ENCODE measurements around the gene TRIM67. TPM values are rescaled to one million over a fixed set of nuclear protein-coding genes. Genes with fewer than 3 reads are reported as not detected.

Gene TRIM67
- total RNA-seq, 2 donors from 2014 or later, result not detected

DNA sequence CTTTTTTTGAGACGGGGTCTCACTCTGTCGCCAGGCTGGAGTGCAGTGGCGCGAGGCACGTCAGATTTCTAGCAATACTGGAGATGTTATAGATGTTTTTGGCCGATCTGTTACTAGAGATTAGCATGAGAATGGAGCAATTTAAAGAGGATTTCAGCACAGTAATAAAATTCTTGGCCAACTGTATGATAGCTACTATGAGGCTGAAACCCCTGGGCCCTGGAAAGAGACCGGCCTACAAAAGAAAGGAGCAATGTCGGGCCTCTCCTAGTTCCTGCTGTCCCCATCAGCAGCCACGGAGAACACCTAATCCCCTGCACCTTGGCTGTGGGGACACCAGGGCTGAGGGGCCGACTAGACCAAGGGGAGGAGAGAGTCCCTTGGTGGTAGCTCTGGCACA lies 69.7 kb downstream of the TRIM67 start:
- peaks cover 10% of the 10 kb centered on the region for H3K36me3 ChIP-seq
- no peaks in the 10 kb centered on the region for H3K27me3 ChIP-seq (replicated peaks; ENCODE audit: insufficient read depth)
- ATAC-seq (ENCODE audit: insufficient number of reproducible peaks, low FRiP score, low read depth), result no peak
- no peaks in the 10 kb centered on the region for H3K9me3 ChIP-seq
- no peak overlapping the region for H3K27ac ChIP-seq
- TF ChIP-seq CTCF (IDR thresholded peaks at IDR 0.05), result no peak
- H3K4me1 ChIP-seq (ENCODE audit: control insufficient read depth in 1 of 2, low read depth in 2 of 2), result no peaks in the 10 kb centered on the region
- no peak overlapping the region for H3K4me3 ChIP-seq
- DNase-seq (ENCODE audit: low spot score), result no peak

DNA sequence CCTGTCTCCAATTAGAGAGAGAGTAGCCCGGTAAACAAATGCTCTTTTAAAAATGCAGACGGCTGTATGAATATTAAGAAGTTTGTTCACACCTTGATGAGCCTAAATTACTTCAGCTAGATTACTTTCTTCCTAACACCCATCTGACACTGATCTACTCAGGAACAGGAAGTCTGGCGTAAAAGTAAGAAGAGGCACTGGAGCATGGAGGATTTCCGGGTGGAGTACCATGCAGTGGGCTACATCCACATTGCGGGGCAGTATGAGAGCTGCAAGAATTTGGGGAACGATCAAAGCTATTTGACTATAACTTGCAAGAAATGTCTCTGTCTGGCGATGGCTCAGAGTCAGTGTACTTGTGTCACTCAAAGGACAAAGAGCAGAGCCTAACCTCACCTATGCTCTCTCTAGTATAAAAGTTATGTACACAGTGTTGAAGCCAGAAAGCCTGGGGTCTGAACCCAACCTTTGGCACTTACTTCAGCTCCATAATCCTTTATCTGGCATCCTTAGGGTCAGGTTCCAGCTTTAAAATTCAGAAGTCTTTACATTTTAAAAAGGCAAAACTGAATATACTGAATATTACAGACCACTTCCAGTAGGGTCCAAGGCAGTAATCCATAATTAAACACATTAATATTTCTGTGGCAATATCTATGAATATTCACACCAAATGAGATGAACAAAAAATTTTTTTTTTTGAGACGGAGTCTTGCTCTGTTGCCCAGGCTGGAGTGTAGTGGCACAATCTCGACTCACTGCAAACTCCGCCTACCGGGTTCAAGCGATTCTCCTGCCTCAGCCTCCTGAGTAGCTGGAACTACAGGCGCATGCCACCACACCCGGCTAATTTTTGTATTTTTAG lies 71.2 kb downstream of the TRIM67 start:
- no peak for TF ChIP-seq CTCF (IDR thresholded peaks at IDR 0.05)
- ATAC-seq (ENCODE audit: insufficient number of reproducible peaks, low FRiP score, low read depth) (no peak), DNase-seq (ENCODE audit: low spot score) (no peak)
- Histone ChIP-seq H3K4me3 (no peak overlapping the region), H3K27ac (no peak overlapping the region), H3K36me3 (peaks cover 10% of the 10 kb centered on the region), H3K9me3 (no peaks in the 10 kb centered on the region), H3K4me1 (ENCODE audit: control insufficient read depth in 1 of 2, low read depth in 2 of 2) (no peaks in the 10 kb centered on the region), H3K27me3 (replicated peaks; ENCODE audit: insufficient read depth) (no peaks in the 10 kb centered on the region)

DNA sequence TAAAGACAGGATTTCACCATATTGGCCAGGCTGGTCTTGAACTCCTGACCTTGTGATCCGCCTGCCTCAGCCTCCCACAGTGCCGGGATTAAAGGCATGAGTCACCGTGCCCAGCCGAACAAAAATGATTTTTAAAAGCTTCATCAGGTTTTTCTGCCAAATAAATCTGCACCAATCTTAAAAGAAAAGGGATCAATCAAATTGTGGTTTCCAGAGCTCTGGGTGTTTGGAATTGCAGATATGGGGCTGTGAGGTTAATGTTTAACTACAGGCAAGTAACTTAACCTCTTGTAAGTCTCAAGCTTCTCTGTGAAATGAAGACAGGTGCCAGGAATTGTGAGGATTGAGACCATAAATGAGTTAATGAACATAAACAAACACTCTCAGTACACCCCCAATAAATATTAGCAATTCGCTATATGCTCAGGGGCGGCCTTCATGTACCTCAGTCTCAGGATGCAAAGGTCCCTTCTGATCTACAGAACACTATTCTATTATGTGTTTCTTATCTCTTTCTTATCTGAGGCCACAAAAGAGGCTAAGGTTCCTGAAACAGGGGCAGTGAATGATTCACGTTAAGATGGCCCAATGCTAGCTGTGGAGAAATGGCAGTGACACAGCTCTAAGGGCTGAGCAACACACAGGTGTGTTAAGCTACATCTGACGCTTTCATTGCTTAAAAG lies 72.0 kb downstream of the TRIM67 start:
- Histone ChIP-seq H3K4me3 (no peak overlapping the region), H3K27me3 (replicated peaks; ENCODE audit: insufficient read depth) (no peaks in the 10 kb centered on the region), H3K9me3 (no peaks in the 10 kb centered on the region), H3K36me3 (peaks cover 17% of the 10 kb centered on the region), H3K27ac (no peak overlapping the region), H3K4me1 (ENCODE audit: control insufficient read depth in 1 of 2, low read depth in 2 of 2) (no peaks in the 10 kb centered on the region)
- TF ChIP-seq CTCF (IDR thresholded peaks at IDR 0.05), result no peak
- no peak for ATAC-seq (ENCODE audit: insufficient number of reproducible peaks, low FRiP score, low read depth)
- no peak for DNase-seq (ENCODE audit: low spot score)

- ATAC-seq (ENCODE audit: insufficient number of reproducible peaks, low FRiP score, low read depth), result no peak
- no peak for DNase-seq (ENCODE audit: low spot score)
- Histone ChIP-seq H3K27ac (no peak overlapping the region), H3K9me3 (no peaks in the 10 kb centered on the region), H3K27me3 (replicated peaks; ENCODE audit: insufficient read depth) (no peaks in the 10 kb centered on the region), H3K4me3 (no peak overlapping the region), H3K36me3 (peaks cover 18% of the 10 kb centered on the region), H3K4me1 (ENCODE audit: control insufficient read depth in 1 of 2, low read depth in 2 of 2) (peaks cover 0 to 3% of the 10 kb centered on the region in 2 donors)
- TF ChIP-seq CTCF (IDR thresholded peaks at IDR 0.05), result no peak
These were observed 72.6 kb downstream of the TRIM67 start for GRCh38 chr1:231234506-231234905.

GRCh38 chr1:231235526-231236207 lies 73.8 kb downstream of the TRIM67 start:
- peaks cover 9 to 10% of the 10 kb centered on the region in 2 donors for H3K4me1 ChIP-seq (ENCODE audit: control insufficient read depth in 1 of 2, low read depth in 2 of 2)
- DNase-seq (ENCODE audit: low spot score), result no peak
- no peak for ATAC-seq (ENCODE audit: insufficient number of reproducible peaks, low FRiP score, low read depth)

More at GRCh38 chr1:231235526-231236207, 73.8 kb downstream of the TRIM67 start:
- Histone ChIP-seq H3K9me3 (no peaks in the 10 kb centered on the region), H3K27me3 (replicated peaks; ENCODE audit: insufficient read depth) (no peaks in the 10 kb centered on the region), H3K27ac (no peak overlapping the region), H3K4me3 (no peak overlapping the region), H3K36me3 (peaks cover 16% of the 10 kb centered on the region)
- TF ChIP-seq CTCF (IDR thresholded peaks at IDR 0.05), result no peak
